NB4 (cell line): ENCODE results near the gene MICOS13.

Experiments
- DNase-seq: peaks from one replicate; pipeline ENCODE4 v3.0.0; 2010; ENCODE audit warnings: low read depth
- H3K4me3 ChIP-seq: one replicate; pipeline ENCODE4 v1.5.1; 2011; ENCODE audit warnings: mild to moderate bottlenecking, low read depth, low read length, moderate library complexity
- MYC ChIP-seq: IDR thresholded peaks from 2 replicates; pipeline ENCODE4 v1.6.1; 2011; ENCODE audit warnings: low read depth, low read length
- POLR2A ChIP-seq: IDR thresholded peaks from 2 replicates; pipeline ENCODE4 v1.6.1; 2011; ENCODE audit warnings: mild to moderate bottlenecking; ENCODE audit not compliant: insufficient read length; ENCODE audit errors: extremely low read depth
- TF ChIP-seq, protein P1 (sequence below): IDR thresholded peaks from one replicate; pipeline ENCODE4 v1.5.1; 2012; ENCODE audit warnings: low read depth, low read length
- TF ChIP-seq, protein P2 (sequence below): IDR thresholded peaks from 2 replicates; pipeline ENCODE4 v1.6.1; 2011; ENCODE audit warnings: low read depth, low read length

Gene MICOS13

DNA sequence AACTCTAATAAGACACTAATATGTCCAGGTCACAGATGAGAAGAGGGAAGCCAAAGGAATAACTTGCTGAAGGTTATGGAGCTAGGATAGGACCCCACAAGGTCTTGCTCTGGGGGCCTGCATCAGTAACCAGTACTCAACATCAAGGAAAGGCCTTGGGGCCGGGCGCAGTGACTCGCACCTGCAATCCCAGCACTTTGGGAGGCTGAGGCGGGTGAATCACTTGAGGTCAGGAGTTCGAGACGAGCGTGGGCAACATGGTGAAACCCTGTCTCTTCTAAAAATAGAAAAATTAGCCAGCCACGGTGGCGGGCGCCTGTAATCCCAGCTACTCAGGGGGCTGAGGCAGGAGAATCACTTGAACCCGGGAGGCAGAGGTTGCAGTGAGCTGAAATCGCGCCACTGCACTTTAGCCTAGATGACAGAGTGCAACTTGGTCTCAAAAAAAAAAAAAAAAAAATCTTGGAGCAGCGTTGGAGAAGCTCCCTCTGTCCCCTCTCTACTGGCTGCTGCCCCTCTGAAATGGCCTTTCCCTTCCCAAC is 37.8 kb upstream of the MICOS13 start:
- TF ChIP-seq POLR2A (no peak), MYC (no peak)
- TF ChIP-seq, protein P1, sequence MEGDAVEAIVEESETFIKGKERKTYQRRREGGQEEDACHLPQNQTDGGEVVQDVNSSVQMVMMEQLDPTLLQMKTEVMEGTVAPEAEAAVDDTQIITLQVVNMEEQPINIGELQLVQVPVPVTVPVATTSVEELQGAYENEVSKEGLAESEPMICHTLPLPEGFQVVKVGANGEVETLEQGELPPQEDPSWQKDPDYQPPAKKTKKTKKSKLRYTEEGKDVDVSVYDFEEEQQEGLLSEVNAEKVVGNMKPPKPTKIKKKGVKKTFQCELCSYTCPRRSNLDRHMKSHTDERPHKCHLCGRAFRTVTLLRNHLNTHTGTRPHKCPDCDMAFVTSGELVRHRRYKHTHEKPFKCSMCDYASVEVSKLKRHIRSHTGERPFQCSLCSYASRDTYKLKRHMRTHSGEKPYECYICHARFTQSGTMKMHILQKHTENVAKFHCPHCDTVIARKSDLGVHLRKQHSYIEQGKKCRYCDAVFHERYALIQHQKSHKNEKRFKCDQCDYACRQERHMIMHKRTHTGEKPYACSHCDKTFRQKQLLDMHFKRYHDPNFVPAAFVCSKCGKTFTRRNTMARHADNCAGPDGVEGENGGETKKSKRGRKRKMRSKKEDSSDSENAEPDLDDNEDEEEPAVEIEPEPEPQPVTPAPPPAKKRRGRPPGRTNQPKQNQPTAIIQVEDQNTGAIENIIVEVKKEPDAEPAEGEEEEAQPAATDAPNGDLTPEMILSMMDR: no peak
- TF ChIP-seq, protein P2, sequence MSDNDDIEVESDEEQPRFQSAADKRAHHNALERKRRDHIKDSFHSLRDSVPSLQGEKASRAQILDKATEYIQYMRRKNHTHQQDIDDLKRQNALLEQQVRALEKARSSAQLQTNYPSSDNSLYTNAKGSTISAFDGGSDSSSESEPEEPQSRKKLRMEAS: no peak
- peak; percentile 20 for DNase-seq
- peak overlapping the region; percentile 90 for H3K4me3 ChIP-seq

DNA sequence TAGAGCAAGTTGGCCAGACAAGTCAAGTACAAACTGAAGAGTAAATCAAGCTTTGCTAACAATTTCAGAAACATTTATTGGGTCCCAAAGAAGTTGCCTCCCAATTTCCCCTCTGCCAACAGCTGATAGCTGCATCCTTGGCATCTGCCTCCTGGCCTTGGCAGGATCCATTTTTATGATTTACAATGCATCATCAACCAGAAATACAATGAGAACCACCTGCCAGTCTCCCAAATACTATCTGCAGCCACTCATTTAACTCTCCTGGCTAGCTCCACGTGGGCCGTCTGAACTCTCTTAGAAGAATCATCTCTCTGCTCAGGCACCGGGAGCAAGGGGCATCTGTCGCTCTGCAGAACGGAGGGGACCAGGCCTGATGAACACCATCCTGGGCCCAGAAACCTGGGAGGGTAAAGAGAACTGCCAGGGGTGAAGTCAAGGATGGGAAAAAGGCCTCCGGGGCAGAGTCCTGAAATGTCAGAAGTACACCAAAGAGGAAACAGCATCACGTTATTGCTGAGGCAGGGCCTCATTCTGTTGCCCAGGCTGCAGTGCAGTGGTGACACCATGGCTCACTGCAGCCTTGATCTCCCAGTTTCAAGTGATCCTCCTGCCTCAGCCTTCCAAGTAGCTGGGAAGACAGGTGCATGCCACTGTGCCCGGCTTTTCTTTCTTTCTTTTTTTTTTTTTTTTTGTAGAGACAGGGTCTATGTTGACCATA is 37.1 kb upstream of the MICOS13 start:
- TF ChIP-seq MYC (no peak), POLR2A (no peak)
- TF ChIP-seq, protein P1: no peak
- TF ChIP-seq, protein P2: no peak
- DNase-seq: no peak
- H3K4me3 ChIP-seq: peak overlapping the region; percentile 90

DNA sequence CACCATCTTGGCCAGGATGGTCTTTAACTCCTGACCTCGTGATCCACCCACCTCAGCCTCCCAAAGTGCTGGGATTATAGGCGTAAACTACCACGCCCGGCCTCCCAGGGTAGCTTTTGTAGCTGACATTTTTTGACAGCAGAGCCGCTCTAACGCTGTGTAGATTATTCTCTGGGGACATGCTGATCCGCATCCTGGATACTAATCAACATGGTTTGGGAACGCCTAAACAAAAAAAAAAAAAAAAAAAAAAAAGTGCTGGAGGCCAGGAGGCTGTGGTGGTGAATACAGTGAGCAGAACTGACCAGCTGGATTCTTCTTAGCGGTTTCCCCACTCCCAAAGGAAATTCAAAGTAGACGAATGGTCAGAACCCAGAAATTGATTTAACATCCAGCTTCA is 34.5 kb upstream of the MICOS13 start:
- no peak for DNase-seq
- no peak overlapping the region for H3K4me3 ChIP-seq
- TF ChIP-seq, protein P2: no peak
- TF ChIP-seq, protein P1: no peak
- TF ChIP-seq POLR2A (no peak), MYC (no peak)

DNA sequence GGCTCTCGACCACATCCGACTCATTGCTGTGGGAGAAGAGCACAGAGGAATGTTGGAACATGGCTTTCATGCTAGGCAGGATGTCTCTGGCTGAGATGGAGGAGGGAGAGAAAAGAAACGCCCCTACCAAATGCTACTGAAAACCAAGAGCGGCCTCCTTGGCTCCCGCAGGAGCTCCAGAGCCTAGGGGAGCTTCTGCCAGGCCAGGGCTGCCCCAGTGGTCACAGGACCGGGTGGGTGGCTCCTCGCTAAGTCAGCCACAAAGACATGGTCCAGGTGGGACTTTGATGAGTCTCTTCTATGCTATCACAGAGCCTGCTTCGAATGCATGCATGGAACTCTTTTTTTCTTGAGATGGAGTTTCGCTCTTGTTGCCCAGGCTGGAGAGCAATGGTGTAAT is 32.9 kb upstream of the MICOS13 start:
- no peak for DNase-seq
- TF ChIP-seq, protein P1: no peak
- TF ChIP-seq POLR2A (no peak), MYC (no peak)
- TF ChIP-seq, protein P2: no peak
- H3K4me3 ChIP-seq: no peak overlapping the region

DNA sequence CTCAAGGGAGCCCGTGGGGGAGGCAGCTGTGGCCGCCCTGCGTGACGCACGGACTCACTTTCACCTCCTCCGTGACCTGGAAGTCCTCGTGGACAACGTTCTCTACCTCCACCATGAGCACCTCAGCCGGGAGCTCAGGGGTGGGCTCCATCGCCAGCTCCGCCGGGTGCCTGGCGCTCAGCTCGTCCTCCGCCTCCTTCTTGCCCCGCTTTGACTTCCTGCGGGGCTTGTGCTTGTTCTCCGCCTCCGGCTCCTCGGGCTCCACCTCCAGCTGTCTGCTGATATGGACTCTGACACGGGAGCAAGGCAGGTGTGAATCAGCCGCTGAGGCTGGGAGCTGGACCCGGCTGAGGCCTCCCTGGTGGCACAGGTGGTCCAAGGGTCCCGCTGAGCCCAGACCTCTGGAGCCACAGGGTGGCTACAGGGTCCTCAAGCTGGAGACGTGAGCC is 31.4 kb upstream of the MICOS13 start:
- H3K4me3 ChIP-seq: no peak overlapping the region
- no peak for TF ChIP-seq POLR2A
- TF ChIP-seq, protein P1: no peak
- TF ChIP-seq, protein P2: no peak
- no peak for TF ChIP-seq MYC

More for the DNA sequence above, 31.4 kb upstream of the MICOS13 start:
- DNase-seq: no peak
